Ascending aorta (tissue), 2 donors: ENCODE results near the gene FMN2. TPM values are rescaled to one million over a fixed set of nuclear protein-coding genes. Genes with fewer than 3 reads are reported as not detected.

ENCODE experiments used
- DNase-seq, 2 donors: peaks; one replicate each; pipeline ENCODE4 v3.0.0-alpha.2; 2019; ENCODE audit warnings: low spot score in 2 of 2
- H3K27ac ChIP-seq, 2 donors: fragments of 200-600 bp; sonication (generic); one replicate each; pipeline ENCODE4 v1.5.1; 2016 to 2017; ENCODE audit warnings: mild to moderate bottlenecking in 1 of 2
- H3K27me3 ChIP-seq: fragments of 200-600 bp; sonication (generic); one replicate; pipeline ENCODE4 v1.5.1; 2017
- H3K36me3 ChIP-seq, 2 donors: fragments of 200-600 bp; sonication (generic); one replicate each; pipeline ENCODE4 v1.5.1; 2016
- H3K4me1 ChIP-seq, 2 donors: fragments of 200-600 bp; sonication (generic); one replicate each; pipeline ENCODE4 v1.5.1; 2016 to 2017; ENCODE audit warnings: mild to moderate bottlenecking in 1 of 2
- H3K4me3 ChIP-seq, 2 donors: fragments of 200-600 bp; sonication (generic); one replicate each; pipeline ENCODE4 v1.5.1; 2016 to 2017; ENCODE audit warnings: mild to moderate bottlenecking in 1 of 2
- H3K9me3 ChIP-seq, 2 donors: fragments of 200-600 bp; sonication (generic); one replicate each; pipeline ENCODE4 v1.5.1; 2016
- CTCF ChIP-seq, 3 experiments: fragments of 200-600 bp in 2 of 3; fragments of 450-650 bp in 1 of 3; sonication (generic) in 2 of 3; IDR thresholded peaks; one replicate each; pipeline ENCODE4 v1.5.1; 2016 to 2019; ENCODE audit warnings: antibody characterized with exemption in 3 of 3, mild to moderate bottlenecking in 1 of 3, moderate library complexity in 1 of 3
- intact Hi-C: fragments of 100-400 bp; cut with DNase I; formaldehyde crosslinking; loops from one replicate; pipeline ENCODE4 v1.15.1; 2023
- total RNA-seq: library from RNA; depleted of rRNA; stranded (reverse); fragments of >200 nt; gene quantifications from one replicate; pipeline ENCODE4 v1.1.0, GENCODE V29; 2016

FMN2 gene
- total RNA-seq, 1 donor from 2014 or later: not detected

- TF ChIP-seq CTCF (IDR thresholded peaks at IDR 0.05): no peak
- DNase-seq: no peak
- intact Hi-C loops: no loop called here
- Histone ChIP-seq H3K4me1 (no peaks in the 10 kb centered on the region), H3K27ac (no peak overlapping the region), H3K36me3 (no peaks in the 10 kb centered on the region), H3K4me3 (no peak overlapping the region), H3K27me3 (no peaks in the 10 kb centered on the region), H3K9me3 (peaks cover 0 to 5% of the 10 kb centered on the region in 2 donors)
Measured at GRCh38 chr1:240155605-240156004, 63.9 kb downstream of the FMN2 start.

GRCh38 chr1:240164742-240165141 is 73.1 kb downstream of the FMN2 start:
- intact Hi-C loops: no loop called here
- Histone ChIP-seq H3K9me3 (peaks cover 0 to 5% of the 10 kb centered on the region in 2 donors), H3K4me3 (no peak overlapping the region), H3K27ac (no peak overlapping the region), H3K27me3 (no peaks in the 10 kb centered on the region), H3K4me1 (no peaks in the 10 kb centered on the region), H3K36me3 (no peaks in the 10 kb centered on the region)
- no peak for TF ChIP-seq CTCF (IDR thresholded peaks at IDR 0.05)
- no peak for DNase-seq

GRCh38 chr1:240169188-240169587 is 77.5 kb downstream of the FMN2 start:
- intact Hi-C loops: no loop called here
- Histone ChIP-seq H3K27me3 (no peaks in the 10 kb centered on the region), H3K27ac (no peak overlapping the region), H3K4me1 (no peaks in the 10 kb centered on the region), H3K4me3 (no peak overlapping the region), H3K9me3 (no peaks in the 10 kb centered on the region), H3K36me3 (no peaks in the 10 kb centered on the region)
- no peak for TF ChIP-seq CTCF (IDR thresholded peaks at IDR 0.05)
- DNase-seq: no peak

- H3K4me3 ChIP-seq: no peak overlapping the region
- no peaks in the 10 kb centered on the region for H3K36me3 ChIP-seq
- no peaks in the 10 kb centered on the region for H3K4me1 ChIP-seq
- TF ChIP-seq CTCF (IDR thresholded peaks at IDR 0.05): no peak
- no peak overlapping the region for H3K27ac ChIP-seq
- intact Hi-C loops: no loop called here
- DNase-seq: no peak
- no peaks in the 10 kb centered on the region for H3K27me3 ChIP-seq
- H3K9me3 ChIP-seq: no peaks in the 10 kb centered on the region
Measured at GRCh38 chr1:240170266-240170665, 78.6 kb downstream of the FMN2 start.

GRCh38 chr1:240170806-240171205 is 79.1 kb downstream of the FMN2 start:
- intact Hi-C loops: no loop called here
- no peaks in the 10 kb centered on the region for H3K9me3 ChIP-seq
- no peak for DNase-seq

More at GRCh38 chr1:240170806-240171205, 79.1 kb downstream of the FMN2 start:
- TF ChIP-seq CTCF (IDR thresholded peaks at IDR 0.05): no peak
- no peak overlapping the region for H3K4me3 ChIP-seq
- H3K4me1 ChIP-seq: no peaks in the 10 kb centered on the region
- H3K27me3 ChIP-seq: no peaks in the 10 kb centered on the region
- no peak overlapping the region for H3K27ac ChIP-seq
- no peaks in the 10 kb centered on the region for H3K36me3 ChIP-seq
